Measurements from ENCODE around the gene NT5E. TPM values are rescaled to one million over a fixed set of nuclear protein-coding genes. Genes with fewer than 3 reads are reported as not detected.

Gene NT5E
- total and polyA plus RNA-seq, 4 donors, result 13.5 to 51.5 (median 34.1) TPM

- Histone ChIP-seq H3K4me3 (ENCODE audit: low read depth in 1 of 3, low read length in 3 of 3) (no peak overlapping the region), H3K27me3 (ENCODE audit: control insufficient read depth in 4 of 4, insufficient read depth in 4 of 4, low read length in 3 of 4) (no peaks in the 10 kb centered on the region), H3K27ac (ENCODE audit: low read depth in 1 of 2, low read length in 2 of 2) (peak overlapping the region; percentile 28 to 67), H3K9me3 (ENCODE audit: control insufficient read depth in 4 of 4, low read length in 3 of 4) (no peaks in the 10 kb centered on the region), H3K36me3 (ENCODE audit: control insufficient read depth in 4 of 4, insufficient read depth in 3 of 4, low read depth in 1 of 4, low read length in 3 of 4) (no peaks in the 10 kb centered on the region), H3K9ac (ENCODE audit: low read depth in 1 of 2, low read length in 2 of 2) (no peak overlapping the region), H3K4me1 (ENCODE audit: control insufficient read depth in 4 of 4, insufficient read depth in 4 of 4, low read length in 3 of 4) (peaks cover 4 to 26% (median 24%) of the 10 kb centered on the region in 4 donors)
- 39% methylated on average over 2 of the region's 2 CpGs for WGBS
- TF ChIP-seq EGR1 (IDR thresholded peaks at IDR 0.05; ENCODE audit: low read depth in 2 of 2) (no peak), RAD21 (IDR thresholded peaks at IDR 0.05) (no peak), TAF1 (conservative IDR thresholded peaks at IDR 0.05) (no peak), RXRA (IDR thresholded peaks at IDR 0.05) (no peak), GABPA (IDR thresholded peaks at IDR 0.05 in 1 of 2, conservative IDR thresholded peaks at IDR 0.05 in 1 of 2) (no peak)
- DNase-seq (ENCODE audit: low spot score), result no peak
Observed at GRCh38 chr6:85405853-85406198, 44.1 kb upstream of the NT5E start.

GRCh38 chr6:85406641-85407075 lies 43.2 kb upstream of the NT5E start:
- no peak overlapping the region for H3K27ac ChIP-seq (ENCODE audit: low read depth in 1 of 2, low read length in 2 of 2)
- no peaks in the 10 kb centered on the region for H3K9me3 ChIP-seq (ENCODE audit: control insufficient read depth in 4 of 4, low read length in 3 of 4)
- WGBS, result 81% methylated on average over 5 of the region's 5 CpGs
- TF ChIP-seq GABPA (IDR thresholded peaks at IDR 0.05 in 1 of 2, conservative IDR thresholded peaks at IDR 0.05 in 1 of 2), result no peak
- TF ChIP-seq RAD21 (IDR thresholded peaks at IDR 0.05), result no peak
- TF ChIP-seq ZBTB33 (IDR thresholded peaks at IDR 0.05), result no peak
- no peak for TF ChIP-seq TAF1 (conservative IDR thresholded peaks at IDR 0.05)
- TF ChIP-seq REST (IDR thresholded peaks at IDR 0.05), result no peak
- TF ChIP-seq HNF4G (IDR thresholded peaks at IDR 0.05), result no peak
- no peak for TF ChIP-seq EGR1 (IDR thresholded peaks at IDR 0.05; ENCODE audit: low read depth in 2 of 2)
- TF ChIP-seq JUND (IDR thresholded peaks at IDR 0.05), result no peak
- TF ChIP-seq NR2F2 (IDR thresholded peaks at IDR 0.05), result no peak
- no peak for TF ChIP-seq FOXA1 (IDR thresholded peaks at IDR 0.05)
- TF ChIP-seq ATF3 (IDR thresholded peaks at IDR 0.05), result no peak
- TF ChIP-seq SP1 (IDR thresholded peaks at IDR 0.05), result no peak
- no peak for TF ChIP-seq HNF4A (conservative IDR thresholded peaks at IDR 0.05)
- no peak for TF ChIP-seq CTCF (IDR thresholded peaks at IDR 0.05; ENCODE audit: low read depth, low read length, missing input control)
- TF ChIP-seq FOXA2 (IDR thresholded peaks at IDR 0.05), result no peak
- peaks cover 4 to 26% (median 24%) of the 10 kb centered on the region in 4 donors for H3K4me1 ChIP-seq (ENCODE audit: control insufficient read depth in 4 of 4, insufficient read depth in 4 of 4, low read length in 3 of 4)
- no peak overlapping the region for H3K4me3 ChIP-seq (ENCODE audit: low read depth in 1 of 3, low read length in 3 of 3)
- no peaks in the 10 kb centered on the region for H3K36me3 ChIP-seq (ENCODE audit: control insufficient read depth in 4 of 4, insufficient read depth in 3 of 4, low read depth in 1 of 4, low read length in 3 of 4)
- H3K27me3 ChIP-seq (ENCODE audit: control insufficient read depth in 4 of 4, insufficient read depth in 4 of 4, low read length in 3 of 4), result no peaks in the 10 kb centered on the region
- DNase-seq (ENCODE audit: low spot score), result no peak
- H3K9ac ChIP-seq (ENCODE audit: low read depth in 1 of 2, low read length in 2 of 2), result no peak overlapping the region
